ENCODE measurements around the gene TBX2.

TBX2 gene

DNA sequence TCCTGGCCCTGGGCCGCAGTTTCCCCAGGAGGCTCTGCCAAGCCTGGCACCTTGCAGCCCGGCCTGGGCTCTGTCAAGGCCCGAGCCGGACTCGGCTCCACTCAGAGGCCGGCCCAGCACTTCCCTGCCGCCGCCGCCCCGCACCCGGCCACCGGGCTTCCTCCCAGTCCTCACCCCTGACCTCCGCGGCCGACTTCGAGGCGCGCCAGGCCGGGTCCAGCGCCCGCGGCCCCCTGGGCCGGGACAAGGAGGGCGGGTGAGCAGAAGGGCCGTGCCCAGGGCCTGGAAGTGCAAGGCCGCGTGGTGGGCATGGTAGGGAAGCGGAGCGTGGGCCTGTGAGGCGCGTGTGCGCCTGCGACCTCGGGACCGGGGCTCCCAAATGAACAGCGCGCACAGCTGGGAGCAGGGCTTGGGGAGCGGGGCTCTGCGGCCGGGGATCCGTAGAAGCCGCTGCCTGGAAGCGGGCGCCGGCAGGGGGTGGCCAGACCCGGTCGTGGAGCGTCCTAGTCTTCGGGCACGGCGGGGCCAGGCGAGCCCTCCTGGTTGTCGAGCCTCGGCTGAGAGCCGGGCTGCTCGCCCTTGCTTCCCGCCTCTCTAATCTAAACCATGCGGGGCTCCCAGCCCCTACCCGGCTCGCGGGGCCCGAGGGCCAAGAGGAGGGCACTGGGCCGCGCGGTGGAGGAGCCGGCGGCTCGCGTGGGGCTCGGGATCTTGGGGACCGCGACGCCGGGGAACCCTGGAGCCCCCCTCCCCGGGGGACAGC, 52.1 kb downstream of the TBX2 start:
- peak in 1 of 56 donors; percentile 3 for DNase-seq

DNA sequence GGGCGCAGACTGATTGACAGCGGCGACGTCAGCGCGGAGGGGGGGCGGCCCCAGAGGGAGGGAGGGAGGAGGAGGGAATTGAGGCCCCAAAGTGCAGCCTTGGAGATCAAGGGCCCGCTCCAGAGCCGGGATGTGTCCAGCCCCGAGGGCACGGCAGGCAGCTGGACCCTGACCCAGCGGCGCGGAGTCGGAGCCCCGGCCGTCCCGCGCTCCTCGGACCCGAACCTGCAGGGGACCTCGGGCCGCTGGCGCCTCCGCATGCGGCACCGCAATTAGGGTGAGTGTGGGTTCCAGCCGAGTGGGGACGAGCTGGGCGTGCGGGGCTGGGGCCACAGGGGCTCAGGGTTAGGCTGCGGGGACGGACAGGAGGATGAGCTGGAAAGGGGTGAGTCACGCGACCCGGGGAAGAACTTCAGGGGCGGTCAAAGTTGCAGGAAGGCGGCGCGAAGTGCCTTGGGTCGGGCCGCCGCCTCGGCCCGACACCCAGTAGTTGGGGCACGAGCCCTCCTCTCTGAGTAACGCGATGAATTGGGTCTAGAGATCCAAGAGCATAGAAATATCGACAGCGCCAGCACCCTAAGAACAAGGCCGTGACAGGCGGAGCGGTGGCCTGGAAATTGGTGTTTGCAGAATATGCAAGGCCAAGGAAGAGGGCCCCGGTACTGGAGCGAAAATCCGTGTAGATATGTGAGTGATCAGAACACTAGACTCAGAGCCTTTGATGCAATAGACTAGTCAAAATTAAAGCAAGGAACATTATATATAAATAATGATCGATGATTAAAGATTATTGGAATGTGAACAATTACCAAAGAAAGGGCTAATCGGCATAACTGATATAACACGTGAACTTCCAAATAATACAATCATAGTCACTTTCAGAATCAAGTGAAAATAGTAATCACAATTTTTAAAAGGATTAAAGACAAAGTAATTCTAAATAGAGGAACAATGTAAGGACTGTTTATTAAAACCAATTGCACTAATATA, 53.0 kb downstream of the TBX2 start, which contains the start of gene TBX4:
Gene TBX4 (plus strand): TSS at position 122 of the 990 bp plus-strand sequence. CDS start 4,069 bp downstream, outside the sequence.
- DNase-seq = no peak

DNA sequence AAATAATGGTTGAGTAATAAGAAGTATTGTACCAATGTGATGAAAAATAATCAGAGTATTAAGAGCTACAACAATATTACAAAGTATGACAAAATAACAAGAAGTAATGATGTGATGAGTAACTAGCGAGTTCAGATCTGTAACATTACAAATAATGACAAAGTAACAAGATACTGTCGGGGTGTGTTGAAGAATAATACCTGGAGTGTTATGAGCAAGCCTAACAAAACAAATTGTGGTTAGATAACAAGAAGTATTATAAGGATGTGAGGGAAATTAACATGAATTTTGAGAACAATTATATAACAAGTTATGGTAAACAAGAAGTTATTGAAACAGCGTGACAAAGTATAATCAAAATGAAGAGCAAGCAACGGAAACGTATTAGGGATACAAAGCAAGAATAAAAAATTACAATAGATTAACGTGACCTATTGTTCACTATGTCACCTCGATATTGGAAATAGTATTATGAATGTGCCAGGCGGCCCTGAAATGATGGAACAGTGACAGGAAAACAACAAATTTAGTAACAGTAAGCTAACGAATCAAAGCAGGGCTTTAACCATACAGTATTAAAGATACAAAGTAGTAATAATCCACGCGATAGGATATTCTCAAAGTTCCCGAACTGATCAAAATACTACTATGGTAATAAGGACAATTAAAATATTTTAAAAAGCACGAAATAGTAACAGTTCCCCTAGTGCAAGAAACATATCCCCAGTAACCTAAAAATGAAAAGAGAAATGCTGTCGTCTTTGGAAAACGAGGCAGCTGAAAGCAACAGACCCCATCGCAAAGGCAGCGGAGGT, 54.1 kb downstream of the TBX2 start:
- no peak for DNase-seq

DNA sequence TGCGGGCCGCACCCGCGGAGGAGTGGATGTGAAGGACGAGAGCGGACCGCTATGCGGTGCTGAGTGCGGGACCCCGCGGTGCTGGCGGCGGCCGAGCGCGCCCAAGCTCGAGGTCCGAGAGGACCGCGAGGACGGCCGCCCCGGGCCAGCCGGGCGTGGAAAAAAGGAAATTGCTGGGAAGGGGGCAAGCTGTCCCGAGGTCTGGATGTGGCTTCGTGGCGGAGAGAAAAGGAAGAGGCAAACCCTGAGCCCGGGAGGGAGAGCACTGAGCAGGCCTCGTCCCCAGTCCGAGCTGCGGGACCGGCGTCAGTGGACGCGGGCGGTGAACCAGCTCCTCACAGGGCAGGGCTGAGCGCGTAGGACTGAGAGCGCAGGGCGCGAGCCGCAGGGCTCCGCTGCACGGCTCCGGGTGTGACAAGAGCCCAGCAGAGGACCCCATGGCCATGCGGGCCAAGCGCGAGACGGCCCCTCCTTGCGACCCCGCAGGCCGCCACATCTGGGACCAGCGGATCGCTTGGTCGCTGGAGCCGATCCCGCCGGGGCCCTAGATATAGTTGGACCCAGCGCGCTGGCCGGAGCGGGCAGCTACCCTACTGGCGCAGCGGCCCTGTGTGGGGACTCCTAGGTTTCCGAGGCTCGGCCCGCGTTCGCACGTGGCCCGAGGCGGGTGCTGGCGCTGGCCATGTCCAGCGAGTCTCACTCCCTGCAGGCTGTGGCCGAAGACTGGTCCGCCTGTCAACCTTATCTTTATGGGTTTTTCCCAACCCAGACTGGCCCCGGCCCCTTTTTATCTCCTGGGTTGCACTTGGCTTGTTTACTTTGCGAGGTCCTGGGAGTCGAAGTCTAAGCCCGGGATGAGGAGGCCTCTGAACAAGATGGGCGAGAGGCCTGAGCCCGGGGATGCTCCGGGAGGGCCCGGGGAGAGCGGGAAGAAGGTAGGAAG, 55.0 kb downstream of the TBX2 start:
- no peak for DNase-seq

DNA sequence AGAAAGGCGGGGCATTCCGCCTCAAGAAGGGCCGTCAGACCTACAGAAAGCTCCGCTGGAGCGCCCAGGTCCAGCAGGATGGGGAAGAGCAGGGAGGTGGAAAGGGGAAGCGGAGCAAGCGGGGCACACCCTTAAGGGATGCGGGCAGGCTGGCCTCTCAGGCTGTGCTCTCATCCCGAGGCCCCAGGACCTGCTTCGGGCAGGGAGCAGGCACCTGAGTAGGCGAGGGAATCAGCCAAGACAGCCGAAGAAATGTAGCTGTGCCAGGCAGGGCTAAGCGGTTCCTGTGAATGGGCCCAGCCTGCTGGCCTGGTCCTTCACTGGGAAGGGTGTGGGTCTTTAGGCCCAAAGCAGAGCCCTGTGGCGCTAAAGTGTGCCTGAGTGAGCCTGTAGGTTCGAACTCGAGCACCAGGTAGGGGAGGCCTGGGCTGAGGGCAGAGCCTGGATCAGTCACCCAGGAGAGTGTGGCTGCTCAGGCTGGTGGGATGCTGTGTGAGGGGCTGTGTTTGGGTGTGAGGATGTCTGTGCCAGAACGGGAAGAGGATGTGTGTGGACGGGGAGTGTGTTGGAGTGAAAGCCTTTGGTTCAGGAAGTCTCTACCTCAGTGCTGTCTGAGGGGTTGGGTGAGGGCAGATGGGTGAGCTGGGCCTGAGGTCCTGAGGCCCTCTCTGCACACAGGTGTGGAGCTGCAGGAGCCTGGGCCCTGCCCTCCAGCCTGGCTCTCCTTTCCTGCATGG, 55.8 kb downstream of the TBX2 start:
- no peak for DNase-seq

DNA sequence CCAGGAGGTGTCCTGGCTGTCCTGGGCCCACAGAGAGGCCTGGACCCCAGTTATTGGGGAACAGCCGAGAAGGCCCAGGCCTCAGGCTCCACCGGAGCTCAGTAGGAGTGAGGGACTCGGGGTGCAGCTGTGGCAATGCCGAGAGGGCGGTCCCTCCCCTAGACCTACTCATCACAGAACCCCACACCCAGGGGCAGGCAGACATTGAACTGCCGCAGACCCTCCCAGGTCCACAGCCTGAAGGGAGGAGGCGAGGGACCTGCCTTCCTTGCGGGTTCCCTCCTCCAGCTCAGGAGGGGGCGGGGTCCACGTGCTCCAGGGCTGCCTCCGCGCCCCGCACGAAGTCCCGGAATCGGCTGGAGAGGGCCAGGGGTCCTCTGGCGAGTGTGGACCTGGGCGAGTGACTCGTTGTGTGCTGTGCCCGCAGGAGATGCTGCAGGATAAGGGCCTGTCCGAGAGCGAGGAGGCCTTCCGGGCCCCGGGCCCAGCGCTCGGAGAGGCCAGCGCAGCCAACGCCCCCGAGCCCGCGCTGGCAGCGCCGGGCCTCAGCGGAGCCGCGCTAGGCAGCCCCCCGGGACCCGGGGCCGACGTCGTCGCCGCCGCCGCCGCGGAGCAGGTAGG, 56.5 kb downstream of the TBX2 start:
- no peak for DNase-seq

DNA sequence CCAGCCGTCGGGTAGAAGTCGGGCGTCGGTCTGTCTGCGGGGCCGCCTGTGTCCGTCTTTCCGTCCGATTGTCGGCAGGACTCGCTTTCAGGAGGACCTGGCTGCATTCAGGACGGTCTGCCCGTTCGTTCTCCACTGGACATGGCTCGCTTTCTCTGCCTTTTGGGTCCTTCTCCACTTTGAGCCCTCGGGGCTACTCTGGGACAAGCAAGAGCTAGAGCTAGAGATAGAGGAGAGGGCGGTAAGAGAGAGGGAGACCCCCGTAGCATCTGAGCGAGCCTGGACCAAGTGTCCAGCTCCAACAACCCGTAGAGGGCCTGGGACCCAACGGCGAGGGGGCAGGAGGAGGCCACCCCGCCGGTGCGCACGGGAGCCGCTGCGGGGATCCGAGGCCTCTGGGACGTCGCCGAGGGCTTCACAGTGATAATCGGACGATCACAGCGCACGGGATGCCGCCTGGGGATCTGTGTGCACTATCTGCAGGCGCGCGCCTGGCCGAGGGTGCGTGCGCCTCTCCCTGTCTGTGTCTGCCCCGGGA, 57.1 kb downstream of the TBX2 start:
- no peak for DNase-seq

DNA sequence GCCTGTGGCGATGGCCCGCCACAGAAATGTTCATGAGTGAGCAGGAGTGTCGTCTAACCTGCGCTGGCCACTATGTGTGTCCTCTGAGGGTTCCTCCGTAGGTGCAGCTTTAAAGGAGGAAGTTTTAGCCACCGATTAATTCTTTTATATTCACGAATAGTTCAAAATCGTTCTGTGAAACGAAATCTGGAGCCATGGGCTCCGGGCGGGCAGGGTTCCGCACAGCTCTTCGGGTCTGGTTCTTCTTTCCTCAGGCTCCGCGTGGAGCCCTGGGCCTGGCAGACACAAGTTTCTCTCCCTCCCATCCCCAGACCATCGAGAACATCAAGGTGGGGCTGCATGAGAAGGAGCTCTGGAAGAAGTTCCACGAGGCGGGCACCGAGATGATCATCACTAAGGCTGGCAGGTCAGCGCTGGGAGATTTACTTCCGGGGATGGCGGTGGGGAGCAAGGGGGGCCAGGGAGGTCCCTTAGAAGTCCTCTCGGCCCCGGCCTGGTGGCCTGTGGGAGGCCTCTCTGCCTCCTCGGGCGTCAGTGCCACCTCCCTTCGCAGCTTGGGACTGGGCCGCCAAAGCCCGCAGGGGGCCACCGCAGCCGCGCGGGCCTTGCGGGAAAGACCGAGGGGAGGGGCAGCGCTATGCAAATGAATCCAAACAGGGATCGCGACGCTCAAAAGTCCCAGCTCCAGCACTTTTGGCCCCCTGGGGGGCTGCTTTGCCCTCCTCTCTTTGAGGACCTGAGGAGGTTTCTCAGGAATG, 57.8 kb downstream of the TBX2 start:
- no peak for DNase-seq

DNA sequence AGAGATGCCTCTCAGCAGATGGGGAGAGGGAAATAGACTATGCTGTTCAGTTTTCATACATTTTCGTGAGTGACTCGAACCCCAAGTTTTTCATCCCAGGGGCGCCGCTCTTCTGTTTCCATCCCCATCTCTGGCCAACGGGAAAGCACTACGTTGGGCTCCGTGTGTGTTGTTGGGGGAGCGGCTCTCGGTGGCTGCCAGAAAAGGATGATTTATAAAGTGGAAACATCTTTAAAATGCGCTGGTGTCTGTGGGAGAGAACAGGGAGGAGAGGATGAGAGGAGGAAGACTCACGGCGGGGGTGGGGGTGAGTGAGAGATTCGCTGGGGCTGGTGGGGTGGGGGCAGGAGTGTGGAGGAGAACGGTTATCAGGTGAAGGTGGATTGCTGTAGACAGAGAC, 58.4 kb downstream of the TBX2 start:
- no peak for DNase-seq

DNA sequence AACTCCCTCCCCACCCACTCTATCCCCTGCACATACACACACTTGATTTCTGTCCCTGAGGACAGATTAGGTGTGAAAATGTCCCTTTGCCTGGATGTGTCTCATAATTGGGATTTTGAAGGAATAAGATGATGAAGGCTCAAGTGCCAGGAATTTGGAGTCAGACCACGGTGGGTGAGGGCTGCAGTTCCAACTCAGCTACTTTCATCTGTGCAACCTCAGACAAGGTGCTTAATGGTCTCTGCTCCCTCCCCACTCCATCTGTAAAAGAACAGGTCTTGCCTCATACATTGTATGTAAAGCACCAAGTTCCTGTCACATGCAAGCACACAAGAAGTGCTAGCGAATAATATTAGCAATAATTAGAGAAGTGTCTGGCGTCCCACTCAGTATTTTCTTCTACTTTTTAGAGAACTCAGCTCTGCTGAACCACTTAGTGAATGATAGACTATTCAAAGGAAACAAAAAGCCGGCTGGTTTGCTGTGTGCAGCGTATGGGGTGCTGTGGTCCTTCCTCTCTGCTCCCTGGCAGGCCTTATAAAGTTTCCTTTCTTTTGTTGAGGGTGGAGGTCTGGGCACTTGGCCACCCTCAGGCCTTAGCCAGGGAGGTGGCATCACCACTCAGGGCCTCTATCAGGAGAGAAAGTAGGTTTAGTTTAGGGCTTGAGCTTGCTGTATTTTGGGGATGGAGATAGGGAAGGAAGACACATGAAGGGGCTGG, 58.9 kb downstream of the TBX2 start:
- DNase-seq = no peak

Measured in nucleus accumbens (tissue), 56 donors.